Activated CD4-positive, alpha-beta T cell treated with anti-CD3 and anti-CD28 coated beads, Interleukin-2, amount 10 ng/mL, durations not matched to agents 24 days and 14 days (primary cell): Measurements from ENCODE around the gene C20orf173. TPM values are rescaled to one million over a fixed set of nuclear protein-coding genes. Genes with fewer than 3 reads are reported as not detected.

Experiments
- DNase-seq: peaks from one replicate; pipeline ENCODE4 v3.0.0; 2022
- H3K27ac Mint-ChIP-seq: one replicate; pipeline ENCODE4 v1.8.0; 2022; ENCODE audit warnings: mild to moderate bottlenecking, mixed read lengths
- H3K27me3 Mint-ChIP-seq: one replicate; pipeline ENCODE4 v1.8.0; 2022; ENCODE audit warnings: mixed read lengths
- H3K36me3 Mint-ChIP-seq: one replicate; pipeline ENCODE4 v1.8.0; 2022; ENCODE audit warnings: low read depth, mild to moderate bottlenecking, mixed read lengths
- H3K4me1 Mint-ChIP-seq: one replicate; pipeline ENCODE4 v1.8.0; 2021; ENCODE audit warnings: mixed read lengths
- H3K4me3 Mint-ChIP-seq: one replicate; pipeline ENCODE4 v1.8.0; 2022; ENCODE audit warnings: mild to moderate bottlenecking, moderate library complexity, mixed read lengths
- H3K9me3 Mint-ChIP-seq: one replicate; pipeline ENCODE4 v1.8.0; 2021; ENCODE audit warnings: mixed read lengths
- intact Hi-C: fragments of 100-400 bp; cut with micrococcal nuclease; formaldehyde crosslinking; loops from one replicate; pipeline ENCODE4 v1.15.1; 2023
- total RNA-seq: library from RNA; stranded (reverse); gene quantifications from 2 replicates; pipeline ENCODE4 v1.2.3, GENCODE V29; 2022

The C20orf173 gene
- not detected in 2 replicates for total RNA-seq

DNA sequence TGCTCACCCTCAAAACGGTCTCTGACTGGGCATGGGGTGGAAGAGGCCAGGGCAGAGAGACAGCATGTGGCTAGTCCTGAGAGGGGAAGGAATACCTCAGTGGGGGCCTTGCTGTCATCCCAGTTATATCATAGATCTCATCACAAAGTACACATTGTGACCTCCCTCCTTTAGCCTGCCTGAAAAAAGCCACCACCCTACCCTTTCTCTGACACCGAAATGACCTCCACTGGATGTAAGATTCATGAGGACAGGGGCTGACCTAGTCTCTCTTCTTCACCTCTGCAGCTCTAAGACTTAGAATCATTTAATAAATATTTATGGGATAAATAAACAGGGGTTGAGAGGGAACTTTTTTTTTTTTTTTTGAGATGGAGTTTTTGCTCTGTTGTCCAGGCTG, at the start of gene C20orf173:
TSS of gene C20orf173 (minus strand) at position 101 of the 400 bp plus-strand sequence. CDS start 279 bp downstream, outside the sequence.
- H3K4me3 Mint-ChIP-seq: no peak within 1 kb of the TSS
- no peak within 1 kb of the TSS for H3K27ac Mint-ChIP-seq

DNA sequence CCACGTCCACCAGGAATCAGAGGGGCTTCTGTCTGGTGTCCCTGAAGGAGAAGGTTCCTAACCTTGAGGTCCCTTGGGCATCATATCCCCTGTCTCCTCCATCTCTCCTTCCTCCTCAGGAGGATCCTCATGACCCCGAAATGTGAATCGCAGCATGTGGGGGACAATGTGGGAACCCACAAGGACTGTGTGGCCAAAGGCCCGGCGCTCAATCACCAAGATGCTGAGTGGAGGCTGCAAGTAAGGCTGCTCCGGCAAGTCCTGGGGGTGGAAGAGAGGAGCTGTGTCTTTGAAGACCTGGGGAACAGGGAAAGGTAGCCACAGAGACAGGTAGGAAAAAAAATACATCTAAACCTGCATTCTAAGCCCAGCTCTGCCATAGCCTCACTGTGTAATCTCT, 49.7 kb upstream of the C20orf173 start:
- Mint-ChIP-seq H3K4me3 (no peak overlapping the region), H3K9me3 (peaks cover under 1% of the 10 kb centered on the region), H3K27me3 (peaks cover 7% of the 10 kb centered on the region), H3K36me3 (no peaks in the 10 kb centered on the region), H3K4me1 (no peaks in the 10 kb centered on the region), H3K27ac (no peak overlapping the region)
- DNase-seq: no peak
- intact Hi-C loops: no loop called here

More for the DNA sequence above, at the start of gene C20orf173:
- DNase-seq: no peak
- Mint-ChIP-seq H3K9me3 (no peaks in the 10 kb centered on the region), H3K4me1 (no peaks in the 10 kb centered on the region), H3K36me3 (no peaks in the 10 kb centered on the region), H3K27me3 (no peaks in the 10 kb centered on the region)
- intact Hi-C loops: no loop called here

DNA sequence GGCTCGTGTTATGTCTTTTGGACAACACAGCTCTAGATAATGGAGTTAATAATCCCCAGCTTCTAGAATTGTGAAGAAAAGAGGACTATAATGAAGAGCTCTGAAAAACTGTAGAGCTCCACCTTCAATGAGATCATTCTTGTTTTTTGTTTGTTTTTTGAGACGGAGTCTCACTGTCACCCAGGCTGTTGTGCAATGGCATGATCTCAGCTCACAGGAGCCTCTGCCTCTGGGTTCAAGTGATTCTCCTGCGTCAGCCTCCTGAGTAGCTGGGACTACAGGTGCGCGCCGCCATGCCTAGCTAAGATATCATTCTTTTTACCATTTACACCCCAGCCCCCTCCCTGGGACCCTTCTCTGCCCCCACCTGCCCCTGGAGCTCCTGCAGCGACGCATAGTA, 49.0 kb upstream of the C20orf173 start:
- H3K36me3 Mint-ChIP-seq: no peaks in the 10 kb centered on the region
- peaks cover 7% of the 10 kb centered on the region for H3K27me3 Mint-ChIP-seq
- DNase-seq: no peak
- H3K4me3 Mint-ChIP-seq: no peak overlapping the region
- peaks cover 3% of the 10 kb centered on the region for H3K9me3 Mint-ChIP-seq
- no peak overlapping the region for H3K27ac Mint-ChIP-seq
- H3K4me1 Mint-ChIP-seq: no peaks in the 10 kb centered on the region
- intact Hi-C loops: no loop called here

- Mint-ChIP-seq H3K4me3 (no peak overlapping the region), H3K9me3 (peaks cover 7% of the 10 kb centered on the region), H3K4me1 (no peaks in the 10 kb centered on the region), H3K27me3 (peaks cover 7% of the 10 kb centered on the region), H3K27ac (no peak overlapping the region), H3K36me3 (no peaks in the 10 kb centered on the region)
- DNase-seq: no peak
- intact Hi-C loops: no loop called here
Observed at GRCh38 chr20:35576816-35577215, 47.4 kb upstream of the C20orf173 start.

GRCh38 chr20:35575958-35576357, 46.5 kb upstream of the C20orf173 start:
- intact Hi-C loops: no loop called here
- DNase-seq: no peak
- H3K4me3 Mint-ChIP-seq: no peak overlapping the region
- H3K9me3 Mint-ChIP-seq: peaks cover 7% of the 10 kb centered on the region
- H3K4me1 Mint-ChIP-seq: no peaks in the 10 kb centered on the region
- H3K27me3 Mint-ChIP-seq: peaks cover 7% of the 10 kb centered on the region
- no peaks in the 10 kb centered on the region for H3K36me3 Mint-ChIP-seq
- no peak overlapping the region for H3K27ac Mint-ChIP-seq

DNA sequence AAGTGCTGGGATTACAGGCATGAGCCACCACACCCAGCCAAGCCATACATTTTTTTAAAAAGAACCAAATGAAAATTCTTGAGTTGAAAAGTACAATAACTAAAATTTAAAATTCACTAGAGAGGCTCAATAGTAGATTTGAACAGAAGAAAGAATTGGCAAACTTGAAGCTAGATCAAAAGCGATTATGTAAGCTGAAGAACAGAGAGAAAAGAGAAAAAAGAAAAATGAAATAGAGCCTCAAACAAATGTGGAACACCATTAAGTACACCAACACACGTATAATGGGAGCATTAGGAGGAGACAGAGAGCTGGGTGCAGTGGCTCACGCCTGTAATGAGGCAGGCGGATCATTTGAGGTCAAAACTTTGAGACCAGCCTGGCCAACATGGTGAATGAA, 43.4 kb upstream of the C20orf173 start:
- intact Hi-C loops: no loop called here
- Mint-ChIP-seq H3K27ac (no peak overlapping the region), H3K4me3 (no peak overlapping the region), H3K27me3 (peaks cover 7% of the 10 kb centered on the region), H3K4me1 (peaks cover 1% of the 10 kb centered on the region), H3K36me3 (no peaks in the 10 kb centered on the region), H3K9me3 (peaks cover 7% of the 10 kb centered on the region)
- DNase-seq: no peak

- H3K9me3 Mint-ChIP-seq: peaks cover 7% of the 10 kb centered on the region
- DNase-seq: no peak
- H3K36me3 Mint-ChIP-seq: no peaks in the 10 kb centered on the region
- H3K27ac Mint-ChIP-seq: no peak overlapping the region
- peaks cover 1% of the 10 kb centered on the region for H3K4me1 Mint-ChIP-seq
- intact Hi-C loops: no loop called here
- no peak overlapping the region for H3K4me3 Mint-ChIP-seq
- peaks cover 5% of the 10 kb centered on the region for H3K27me3 Mint-ChIP-seq
Observed at GRCh38 chr20:35571555-35571954, 42.1 kb upstream of the C20orf173 start.

DNA sequence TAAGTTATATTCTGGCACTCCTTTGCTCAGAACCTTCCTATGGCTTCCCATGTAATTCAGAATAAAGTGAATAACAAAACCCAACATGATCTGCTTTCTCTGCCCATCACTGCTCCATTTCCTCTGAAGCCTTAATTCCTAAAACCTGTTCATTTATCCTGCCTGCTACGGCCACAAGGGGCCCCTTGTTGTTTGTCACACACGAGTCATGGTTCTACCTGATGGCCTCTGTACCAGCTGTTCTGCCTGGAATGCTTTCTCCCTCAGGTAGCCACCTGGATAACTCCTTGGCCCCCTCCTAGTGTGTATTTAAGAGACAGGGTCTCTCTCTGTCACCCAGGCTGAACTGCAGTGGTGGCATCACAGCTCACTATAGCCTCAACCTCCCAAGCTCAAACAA, 39.2 kb upstream of the C20orf173 start:
- intact Hi-C loops: no loop called here
- Mint-ChIP-seq H3K9me3 (peaks cover 4% of the 10 kb centered on the region), H3K27me3 (no peaks in the 10 kb centered on the region), H3K27ac (peak overlapping the region; percentile 20), H3K36me3 (no peaks in the 10 kb centered on the region), H3K4me3 (no peak overlapping the region), H3K4me1 (peaks cover 1% of the 10 kb centered on the region)
- DNase-seq: no peak

- H3K27me3 Mint-ChIP-seq: no peaks in the 10 kb centered on the region
- H3K4me3 Mint-ChIP-seq: no peak overlapping the region
- intact Hi-C loops: no loop called here
- DNase-seq: no peak
- no peak overlapping the region for H3K27ac Mint-ChIP-seq
- no peaks in the 10 kb centered on the region for H3K9me3 Mint-ChIP-seq
- no peaks in the 10 kb centered on the region for H3K36me3 Mint-ChIP-seq
- peaks cover 1% of the 10 kb centered on the region for H3K4me1 Mint-ChIP-seq
Observed at GRCh38 chr20:35564905-35565304, 35.5 kb upstream of the C20orf173 start.

GRCh38 chr20:35563834-35564233, 34.4 kb upstream of the C20orf173 start:
- Mint-ChIP-seq H3K4me3 (no peak overlapping the region), H3K36me3 (no peaks in the 10 kb centered on the region), H3K27me3 (no peaks in the 10 kb centered on the region), H3K9me3 (no peaks in the 10 kb centered on the region), H3K27ac (no peak overlapping the region), H3K4me1 (peaks cover 1% of the 10 kb centered on the region)
- DNase-seq: no peak
- intact Hi-C loops: no loop called here

DNA sequence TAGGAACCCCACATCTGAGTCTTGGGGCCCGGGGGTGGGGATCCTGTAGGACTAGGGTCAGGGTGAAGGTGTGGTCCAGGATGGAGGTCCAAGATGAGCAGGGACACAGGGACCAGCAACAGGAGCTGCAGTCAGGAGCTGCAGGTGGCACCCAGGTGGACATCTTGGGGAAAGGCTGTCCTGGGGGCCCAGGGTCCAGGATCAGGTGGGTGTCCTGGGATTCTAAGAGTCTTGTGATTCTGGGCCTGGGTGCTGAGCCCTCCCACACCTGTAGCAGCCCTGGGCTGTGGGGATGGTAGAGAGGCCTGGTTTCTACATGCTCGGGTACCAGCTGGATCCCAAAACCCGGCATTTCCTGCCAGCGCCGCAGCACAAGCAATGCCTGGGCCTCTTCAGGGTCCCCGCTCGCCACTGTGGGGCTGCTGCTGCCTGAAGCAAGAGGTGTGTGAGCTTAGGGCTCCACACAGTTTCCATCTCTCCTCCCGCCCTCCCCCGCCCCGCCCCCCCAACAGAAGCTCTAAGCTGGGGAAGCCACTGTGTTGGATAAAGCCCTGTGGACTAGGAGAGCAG, 33.2 kb upstream of the C20orf173 start:
- Mint-ChIP-seq H3K27ac (no peak overlapping the region), H3K36me3 (peaks cover 3% of the 10 kb centered on the region), H3K27me3 (no peaks in the 10 kb centered on the region), H3K4me1 (no peaks in the 10 kb centered on the region), H3K4me3 (no peak overlapping the region), H3K9me3 (no peaks in the 10 kb centered on the region)
- no peak for DNase-seq
- intact Hi-C loops: no loop called here

GRCh38 chr20:35561671-35562070, 32.2 kb upstream of the C20orf173 start:
- Mint-ChIP-seq H3K27ac (no peak overlapping the region), H3K27me3 (no peaks in the 10 kb centered on the region), H3K4me1 (no peaks in the 10 kb centered on the region), H3K9me3 (no peaks in the 10 kb centered on the region), H3K36me3 (peaks cover 3% of the 10 kb centered on the region), H3K4me3 (no peak overlapping the region)
- no peak for DNase-seq
- intact Hi-C loops: no loop called here

DNA sequence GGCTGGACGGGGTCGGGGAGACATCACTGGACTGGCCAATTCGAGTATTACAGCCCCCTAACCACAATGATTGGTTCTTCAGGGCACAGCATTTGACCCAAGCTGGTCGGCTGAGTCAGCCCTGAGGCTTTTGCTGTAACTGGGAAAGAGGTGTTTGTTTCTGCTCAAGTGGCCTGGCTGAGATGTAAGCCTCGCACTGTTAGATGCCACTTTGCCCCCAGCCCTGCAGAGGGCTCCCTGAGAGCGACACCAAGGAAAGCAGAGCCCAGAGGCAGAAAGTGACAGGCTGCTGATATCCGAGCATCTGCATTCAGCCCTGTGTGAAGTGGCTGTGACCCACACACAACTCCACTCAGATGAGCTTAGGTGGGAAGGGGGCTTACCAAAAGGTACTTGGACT, 31.8 kb upstream of the C20orf173 start:
- H3K4me1 Mint-ChIP-seq: no peaks in the 10 kb centered on the region
- intact Hi-C loops: no loop called here
- H3K9me3 Mint-ChIP-seq: no peaks in the 10 kb centered on the region
- no peaks in the 10 kb centered on the region for H3K27me3 Mint-ChIP-seq
- DNase-seq: no peak
- H3K4me3 Mint-ChIP-seq: no peak overlapping the region
- H3K27ac Mint-ChIP-seq: no peak overlapping the region
- H3K36me3 Mint-ChIP-seq: peaks cover 7% of the 10 kb centered on the region

- H3K9me3 Mint-ChIP-seq: no peaks in the 10 kb centered on the region
- intact Hi-C loops: no loop called here
- no peak for DNase-seq
- no peaks in the 10 kb centered on the region for H3K4me1 Mint-ChIP-seq
- no peak overlapping the region for H3K4me3 Mint-ChIP-seq
- H3K27ac Mint-ChIP-seq: no peak overlapping the region
- H3K36me3 Mint-ChIP-seq: peaks cover 7% of the 10 kb centered on the region
- H3K27me3 Mint-ChIP-seq: no peaks in the 10 kb centered on the region
Observed at GRCh38 chr20:35560541-35560940, 31.1 kb upstream of the C20orf173 start.

DNA sequence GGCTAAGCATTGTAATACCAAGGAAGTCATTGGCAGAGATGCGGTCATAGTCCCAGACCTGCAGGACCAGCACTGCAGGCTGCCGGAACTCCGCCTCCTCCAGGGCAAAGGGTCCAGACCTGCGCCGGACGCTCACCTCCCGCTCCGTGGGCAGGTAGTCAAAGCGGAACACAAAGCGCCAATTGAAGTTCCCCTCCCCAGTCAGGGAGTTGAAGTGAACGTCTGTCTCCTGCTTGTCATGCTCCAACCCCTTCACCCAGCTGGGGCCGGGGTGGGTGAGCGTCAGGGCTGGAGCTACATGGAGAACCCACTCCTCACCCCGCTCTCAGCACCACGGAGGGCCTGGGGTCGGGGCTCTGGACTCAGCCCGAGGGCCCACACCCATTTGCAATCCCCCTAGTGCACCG, 30.7 kb upstream of the C20orf173 start:
- intact Hi-C loops: no loop called here
- H3K27me3 Mint-ChIP-seq: no peaks in the 10 kb centered on the region
- H3K4me1 Mint-ChIP-seq: no peaks in the 10 kb centered on the region
- no peak overlapping the region for H3K4me3 Mint-ChIP-seq
- no peak overlapping the region for H3K27ac Mint-ChIP-seq
- H3K36me3 Mint-ChIP-seq: peaks cover 7% of the 10 kb centered on the region
- DNase-seq: no peak
- no peaks in the 10 kb centered on the region for H3K9me3 Mint-ChIP-seq
